ENCODE data around the gene BAHD1.

DNA sequence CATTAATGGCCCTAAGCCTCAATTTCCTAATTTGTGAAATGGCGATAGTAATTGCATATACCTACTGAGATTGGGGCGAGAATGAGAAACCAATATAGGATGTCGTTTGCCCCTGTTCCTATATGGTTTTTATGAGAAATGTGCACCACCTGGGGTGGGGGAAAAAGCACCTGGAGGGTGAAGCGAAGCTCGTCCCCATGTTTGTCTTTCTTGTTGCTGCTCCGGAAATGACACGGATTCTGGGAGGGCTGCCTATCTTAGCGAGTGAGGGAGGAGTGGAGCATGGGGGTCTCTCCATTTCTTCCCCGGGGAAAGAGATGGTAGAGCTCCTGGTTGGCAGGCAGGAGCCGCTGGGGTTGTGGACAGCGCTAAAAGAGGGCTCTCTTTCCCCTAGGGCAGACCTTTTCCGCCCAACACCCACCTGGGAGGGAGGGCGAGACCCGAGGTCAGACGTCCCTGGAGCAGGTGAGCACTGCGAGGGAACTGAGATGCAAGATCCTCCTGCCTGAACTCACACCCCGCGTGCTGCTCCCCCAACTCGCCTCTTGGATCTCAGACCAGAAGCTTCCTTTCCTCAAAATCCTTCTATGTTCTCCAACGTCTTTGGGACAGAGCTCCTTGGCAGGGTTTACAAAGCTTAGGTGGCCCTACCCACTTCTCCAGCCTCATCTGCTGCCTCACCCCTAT lies 5.6 kb upstream of the BAHD1 start:
- TF ChIP-seq POLR2A (IDR thresholded peaks at IDR 0.05; ENCODE audit: low read length) (no peak), GATA1 (IDR thresholded peaks at IDR 0.05; ENCODE audit: low read depth, low read length) (no peak)
